ENCODE results near the gene MAGI3.
"Not testable (repeated sequence)": the region's sequence is repeated elsewhere in the genome, so short reads cannot be mapped to it uniquely, and the experiment has no call there.

The MAGI3 gene

GRCh38 chr1:113396585-113396984, 6.3 kb downstream of the MAGI3 start:
- DNase-seq (ENCODE audit: low spot score): no peak

- DNase-seq (ENCODE audit: low spot score): no peak
Observed at GRCh38 chr1:113399062-113399583, 8.8 kb downstream of the MAGI3 start.

- DNase-seq (ENCODE audit: low spot score): no peak
Observed at GRCh38 chr1:113401067-113401466, 10.8 kb downstream of the MAGI3 start.

- no peak for DNase-seq (ENCODE audit: low spot score)
Observed at GRCh38 chr1:113401728-113402127, 11.4 kb downstream of the MAGI3 start.

- DNase-seq (ENCODE audit: low spot score): no peak
Observed at GRCh38 chr1:113403065-113403464, 12.8 kb downstream of the MAGI3 start.

- DNase-seq (ENCODE audit: low spot score): no peak
Observed at GRCh38 chr1:113405573-113405972, 15.3 kb downstream of the MAGI3 start.

GRCh38 chr1:113406149-113406548, 15.8 kb downstream of the MAGI3 start:
- DNase-seq (ENCODE audit: low spot score): not testable (repeated sequence)

GRCh38 chr1:113409363-113409762, 19.0 kb downstream of the MAGI3 start:
- no peak for DNase-seq (ENCODE audit: low spot score)

GRCh38 chr1:113412020-113412419, 21.7 kb downstream of the MAGI3 start:
- not testable (repeated sequence) for DNase-seq (ENCODE audit: low spot score)

GRCh38 chr1:113415310-113416070, 25.2 kb downstream of the MAGI3 start:
- peak; percentile 34 for DNase-seq (ENCODE audit: low spot score)

- DNase-seq (ENCODE audit: low spot score): not testable (repeated sequence)
Observed at GRCh38 chr1:113416071-113416470, 25.8 kb downstream of the MAGI3 start.

- DNase-seq (ENCODE audit: low spot score): no peak
Observed at GRCh38 chr1:113416496-113416895, 26.2 kb downstream of the MAGI3 start.

GRCh38 chr1:113422315-113423068, 32.2 kb downstream of the MAGI3 start:
- DNase-seq (ENCODE audit: low spot score): no peak

- DNase-seq (ENCODE audit: low spot score): no peak
Observed at GRCh38 chr1:113423826-113424225, 33.5 kb downstream of the MAGI3 start.

GRCh38 chr1:113429461-113430153, 39.3 kb downstream of the MAGI3 start:
- no peak for DNase-seq (ENCODE audit: low spot score)

GRCh38 chr1:113433184-113433583, 42.9 kb downstream of the MAGI3 start:
- DNase-seq (ENCODE audit: low spot score): no peak

- DNase-seq (ENCODE audit: low spot score): no peak
Observed at GRCh38 chr1:113434081-113434873, 44.0 kb downstream of the MAGI3 start.

GRCh38 chr1:113434874-113435175, 44.5 kb downstream of the MAGI3 start:
- no peak for DNase-seq (ENCODE audit: low spot score)

GRCh38 chr1:113437554-113438341, 47.4 kb downstream of the MAGI3 start:
- no peak for DNase-seq (ENCODE audit: low spot score)

- DNase-seq (ENCODE audit: low spot score): no peak
Observed at GRCh38 chr1:113438505-113439276, 48.4 kb downstream of the MAGI3 start.

Data from SK-N-DZ (cell line).